GM06990 (cell line): Measurements from ENCODE around the gene HOXB3.
"Not testable (repeated sequence)": the region's sequence is repeated elsewhere in the genome, so short reads cannot be mapped to it uniquely, and the experiment has no call there.

Source experiments
- DNase-seq: peaks from one replicate; pipeline ENCODE4 v3.0.0-alpha.2; 2011; ENCODE audit not compliant: insufficient read length; ENCODE audit errors: extremely low read depth
- H3K27me3 ChIP-seq: replicated peaks from 2 replicates; pipeline ENCODE4 v1.6.0; 2011; ENCODE audit warnings: low read length; ENCODE audit not compliant: control insufficient read depth, insufficient read depth
- H3K36me3 ChIP-seq: 2 replicates; pipeline ENCODE4 v1.5.1; 2011; ENCODE audit warnings: low read length; ENCODE audit not compliant: control insufficient read depth, insufficient read depth
- H3K4me3 ChIP-seq: replicated peaks from 2 replicates; pipeline ENCODE4 v1.5.1; 2011; ENCODE audit warnings: low read depth, mild to moderate bottlenecking, control low read depth, low read length
- CTCF ChIP-seq: IDR thresholded peaks from 2 replicates; pipeline ENCODE4 v1.5.1; 2011; ENCODE audit warnings: low read length, control low read depth, mild to moderate bottlenecking, inconsistent platforms; ENCODE audit not compliant: insufficient read depth, poor library complexity, severe bottlenecking

The HOXB3 gene

GRCh38 chr17:48542114-48542656 lies 47.9 kb downstream of the HOXB3 start:
- no peaks in the 10 kb centered on the region for H3K36me3 ChIP-seq
- peak overlapping the region; percentile 42 for H3K4me3 ChIP-seq
- TF ChIP-seq CTCF: no peak
- DNase-seq: no peak
- no peaks in the 10 kb centered on the region for H3K27me3 ChIP-seq

- H3K36me3 ChIP-seq: no peaks in the 10 kb centered on the region
- no peaks in the 10 kb centered on the region for H3K27me3 ChIP-seq
- TF ChIP-seq CTCF: no peak
- DNase-seq: peak; percentile 28
- peak overlapping the region; percentile 42 for H3K4me3 ChIP-seq
These were observed 48.4 kb downstream of the HOXB3 start for GRCh38 chr17:48541577-48542113.

- Histone ChIP-seq H3K4me3 (peak overlapping the region; percentile 26), H3K36me3 (no peaks in the 10 kb centered on the region), H3K27me3 (no peaks in the 10 kb centered on the region)
- TF ChIP-seq CTCF: no peak
- no peak for DNase-seq
These were observed 48.9 kb downstream of the HOXB3 start for GRCh38 chr17:48541036-48541576.

GRCh38 chr17:48540213-48540612 lies 49.8 kb downstream of the HOXB3 start:
- Histone ChIP-seq H3K4me3 (no peak overlapping the region), H3K27me3 (no peaks in the 10 kb centered on the region), H3K36me3 (no peaks in the 10 kb centered on the region)
- no peak for TF ChIP-seq CTCF
- DNase-seq: no peak

- TF ChIP-seq CTCF: no peak
- DNase-seq: no peak
- Histone ChIP-seq H3K4me3 (no peak overlapping the region), H3K36me3 (no peaks in the 10 kb centered on the region), H3K27me3 (no peaks in the 10 kb centered on the region)
These were observed 50.9 kb downstream of the HOXB3 start for GRCh38 chr17:48539177-48539576.

GRCh38 chr17:48537316-48537715 lies 52.7 kb downstream of the HOXB3 start:
- H3K36me3 ChIP-seq: no peaks in the 10 kb centered on the region
- DNase-seq: no peak
- no peak for TF ChIP-seq CTCF
- H3K27me3 ChIP-seq: no peaks in the 10 kb centered on the region
- no peak overlapping the region for H3K4me3 ChIP-seq

GRCh38 chr17:48535793-48536559 lies 54.1 kb downstream of the HOXB3 start:
- not testable (repeated sequence) for H3K27me3 ChIP-seq, H3K4me3 ChIP-seq, DNase-seq, H3K36me3 ChIP-seq
